Liver (tissue), 9 donors: ENCODE results near the gene BTBD9. TPM values are rescaled to one million over a fixed set of nuclear protein-coding genes. Genes with fewer than 3 reads are reported as not detected.

Source experiments
- DNase-seq: peaks from one replicate; pipeline ENCODE4 v3.0.0-alpha.2; 2017; ENCODE audit warnings: low spot score
- H3K27ac ChIP-seq, 2 donors: one replicate each; pipeline ENCODE4 v1.7.0; 2013; ENCODE audit warnings: inconsistent platforms in 2 of 2, low read length in 2 of 2, control low read depth in 1 of 2, low read depth in 1 of 2, mild to moderate bottlenecking in 1 of 2
- H3K27me3 ChIP-seq, 4 donors: one replicate each; pipeline versions ENCODE4 v1.6.1 to v1.7.0; 2013; ENCODE audit warnings: low read length in 3 of 4, inconsistent platforms in 1 of 4, mild to moderate bottlenecking in 1 of 4, moderate library complexity in 1 of 4; ENCODE audit not compliant: control insufficient read depth in 4 of 4, insufficient read depth in 4 of 4
- H3K36me3 ChIP-seq, 4 donors: one replicate each; pipeline versions ENCODE4 v1.6.1 to v1.7.0; 2013; ENCODE audit warnings: low read length in 3 of 4, mild to moderate bottlenecking in 3 of 4, low read depth in 1 of 4, moderate library complexity in 1 of 4; ENCODE audit not compliant: control insufficient read depth in 4 of 4, insufficient read depth in 3 of 4
- H3K4me1 ChIP-seq, 4 donors: one replicate each; pipeline versions ENCODE4 v1.6.1 to v1.7.0; 2013; ENCODE audit warnings: low read length in 3 of 4, mild to moderate bottlenecking in 3 of 4, moderate library complexity in 1 of 4; ENCODE audit not compliant: control insufficient read depth in 4 of 4, insufficient read depth in 4 of 4
- H3K4me3 ChIP-seq, 3 donors: one replicate each; pipeline versions ENCODE4 v1.6.1 to v1.7.0; 2013; ENCODE audit warnings: low read length in 3 of 3, control low read depth in 1 of 3, low read depth in 1 of 3, mild to moderate bottlenecking in 1 of 3
- H3K9ac ChIP-seq, 2 donors: one replicate each; pipeline ENCODE4 v1.7.0; 2013; ENCODE audit warnings: low read length in 2 of 2, mild to moderate bottlenecking in 2 of 2, moderate library complexity in 2 of 2, control low read depth in 1 of 2, low read depth in 1 of 2
- H3K9me3 ChIP-seq, 4 donors: one replicate each; pipeline versions ENCODE4 v1.6.1 to v1.7.0; 2013; ENCODE audit warnings: low read length in 3 of 4; ENCODE audit not compliant: control insufficient read depth in 4 of 4
- ATF3 ChIP-seq: IDR thresholded peaks from 2 replicates; pipeline ENCODE4 v1.6.1; 2016; ENCODE audit warnings: antibody characterized with exemption
- CTCF ChIP-seq: fragments of 150-350 bp; IDR thresholded peaks from 2 replicates; pipeline ENCODE4 v1.5.1; 2017; ENCODE audit warnings: improper control_type of control experiment, low read depth, low read length; ENCODE audit not compliant: missing input control
- EGR1 ChIP-seq, 2 donors: IDR thresholded peaks; 2 replicates each; pipeline ENCODE4 v1.6.1; 2016 to 2018; ENCODE audit warnings: antibody characterized with exemption in 2 of 2, low read depth in 2 of 2
- FOXA1 ChIP-seq: IDR thresholded peaks from 2 replicates; pipeline ENCODE4 v1.6.1; 2016; ENCODE audit warnings: antibody characterized with exemption
- FOXA2 ChIP-seq: IDR thresholded peaks from 2 replicates; pipeline ENCODE4 v1.6.1; 2016; ENCODE audit warnings: antibody characterized with exemption
- GABPA ChIP-seq, 2 donors: IDR thresholded peaks in 1 of 2; conservative IDR thresholded peaks in 1 of 2; 2 replicates each; pipeline ENCODE4 v1.6.1; 2016; ENCODE audit warnings: antibody characterized with exemption in 2 of 2, mild to moderate bottlenecking in 1 of 2, moderate library complexity in 1 of 2
- HNF4G ChIP-seq: IDR thresholded peaks from 2 replicates; pipeline ENCODE4 v1.6.1; 2016; ENCODE audit warnings: antibody characterized with exemption
- JUND ChIP-seq, 2 donors: IDR thresholded peaks; 2 replicates each; pipeline ENCODE4 v1.6.1; 2016; ENCODE audit warnings: antibody characterized with exemption in 2 of 2
- MAX ChIP-seq: IDR thresholded peaks from 2 replicates; pipeline ENCODE4 v1.6.1; 2016; ENCODE audit warnings: antibody characterized with exemption
- NR2F2 ChIP-seq: IDR thresholded peaks from 2 replicates; pipeline ENCODE4 v1.6.1; 2016; ENCODE audit warnings: antibody characterized with exemption
- RAD21 ChIP-seq, 2 donors: IDR thresholded peaks; 2 replicates each; pipeline ENCODE4 v1.6.1; 2016; ENCODE audit warnings: antibody characterized with exemption in 2 of 2, mild to moderate bottlenecking in 2 of 2
- REST ChIP-seq: IDR thresholded peaks from 2 replicates; pipeline ENCODE4 v1.6.1; 2016; ENCODE audit warnings: antibody characterized with exemption, mild to moderate bottlenecking
- RXRA ChIP-seq, 2 donors: IDR thresholded peaks; 2 replicates each; pipeline ENCODE4 v1.6.1; 2017 to 2018; ENCODE audit warnings: antibody characterized with exemption in 2 of 2, mild to moderate bottlenecking in 1 of 2
- SP1 ChIP-seq: IDR thresholded peaks from 2 replicates; pipeline ENCODE4 v1.6.1; 2018; ENCODE audit warnings: antibody characterized with exemption, mild to moderate bottlenecking
- TAF1 ChIP-seq: conservative IDR thresholded peaks from 2 replicates; pipeline ENCODE4 v1.6.1; 2016; ENCODE audit warnings: antibody characterized with exemption, mild to moderate bottlenecking
- ZBTB33 ChIP-seq: IDR thresholded peaks from 2 replicates; pipeline ENCODE4 v1.6.1; 2016; ENCODE audit warnings: antibody characterized with exemption
- WGBS: extraction: QIAGEN DNeasy Blood & Tissue Kit; methylation state at CpG from one replicate; pipeline ENCODE4 v1.1.7; 2013; 5-methylcytosine and 5-hydroxymethylcytosine counted together
- polyA plus RNA-seq, 2 donors: library from polyadenylated mRNA; stranded (reverse) in 1 of 2; unstranded in 1 of 2; fragments of 200-250 nt in 1 of 2; fragments of >200 nt in 1 of 2; fragmentation: Nextera tagmentation in 1 of 2; extraction: Ambion mirVana in 1 of 2; gene quantifications; one replicate each; pipeline versions ENCODE4 v1.2.1 to v1.2.3, GENCODE V29; 2013 to 2015
- total RNA-seq, 2 donors: library from RNA; depleted of rRNA; stranded (reverse); fragments of >200 nt; gene quantifications; one replicate each; pipeline ENCODE4 v1.2.3, GENCODE V29; 2014
- donor health status: healthy.
- donor health status: healthy.
- donor health status: healthy.
- donor health status: healthy.
- donor health status: healthy.

The BTBD9 gene
- total and polyA plus RNA-seq, 4 donors, result 2.0 to 12.4 (median 5.7) TPM

GRCh38 chr6:38492031-38492430, 147.7 kb downstream of the BTBD9 start:
- no peak for DNase-seq
- Histone ChIP-seq H3K4me3 (no peak overlapping the region), H3K9me3 (no peaks in the 10 kb centered on the region), H3K4me1 (no peaks in the 10 kb centered on the region), H3K9ac (no peak overlapping the region), H3K27me3 (no peaks in the 10 kb centered on the region), H3K27ac (no peak overlapping the region), H3K36me3 (no peaks in the 10 kb centered on the region)
- TF ChIP-seq ZBTB33, result no peak
- no peak for TF ChIP-seq FOXA2
- no peak for TF ChIP-seq REST
- TF ChIP-seq GABPA (IDR thresholded peaks at IDR 0.05 in 1 of 2, conservative IDR thresholded peaks at IDR 0.05 in 1 of 2), result no peak
- no peak for TF ChIP-seq RAD21 (IDR thresholded peaks at IDR 0.05)
- no peak for TF ChIP-seq SP1
- no peak for TF ChIP-seq MAX
- no peak for TF ChIP-seq CTCF
- TF ChIP-seq ATF3, result no peak
- TF ChIP-seq JUND (IDR thresholded peaks at IDR 0.05), result no peak
- TF ChIP-seq FOXA1, result no peak
- no peak for TF ChIP-seq HNF4G
- TF ChIP-seq EGR1 (IDR thresholded peaks at IDR 0.05; ENCODE audit: low read depth in 2 of 2), result no peak
- TF ChIP-seq NR2F2, result no peak
- TF ChIP-seq RXRA (IDR thresholded peaks at IDR 0.05), result no peak
- 58% methylated on average over 2 of the region's 2 CpGs for WGBS

GRCh38 chr6:38489951-38490350, 149.8 kb downstream of the BTBD9 start:
- H3K9me3 ChIP-seq, result no peaks in the 10 kb centered on the region
- no peak overlapping the region for H3K27ac ChIP-seq
- DNase-seq, result no peak
- no peak overlapping the region for H3K9ac ChIP-seq
- TF ChIP-seq JUND (IDR thresholded peaks at IDR 0.05) (no peak), HNF4G (no peak), RXRA (IDR thresholded peaks at IDR 0.05) (no peak), RAD21 (IDR thresholded peaks at IDR 0.05) (no peak), TAF1 (no peak), NR2F2 (no peak)
- no peak overlapping the region for H3K4me3 ChIP-seq
- 88% methylated on average over 2 of the region's 2 CpGs for WGBS
- no peaks in the 10 kb centered on the region for H3K36me3 ChIP-seq
- no peaks in the 10 kb centered on the region for H3K27me3 ChIP-seq
- H3K4me1 ChIP-seq, result no peaks in the 10 kb centered on the region
